Tibial nerve (tissue), 4 donors: Measurements from ENCODE around the gene RAET1E.

Experiments
- EP300 ChIP-seq, 2 donors: sonication (generic); formaldehyde crosslinking; IDR thresholded peaks; one replicate each; pipeline ENCODE4 v1.6.1; 2017; ENCODE audit warnings: antibody characterized with exemption in 2 of 2, mild to moderate bottlenecking in 1 of 2
- POLR2A ChIP-seq, 2 donors: fragments of 450-650 bp; IDR thresholded peaks; one replicate each; pipeline ENCODE4 v1.6.1; 2017; ENCODE audit warnings: antibody characterized with exemption in 2 of 2, mild to moderate bottlenecking in 2 of 2, moderate library complexity in 2 of 2
- TF ChIP-seq, protein P1 (sequence below), 5 experiments: fragments of 200-600 bp in 3 of 5; fragments of 450-650 bp in 2 of 5; sonication (generic) in 3 of 5; IDR thresholded peaks; one replicate each; pipeline ENCODE4 v1.5.1; 2016 to 2019; ENCODE audit warnings: antibody characterized with exemption in 5 of 5, mild to moderate bottlenecking in 3 of 5, moderate library complexity in 2 of 5

DNA sequence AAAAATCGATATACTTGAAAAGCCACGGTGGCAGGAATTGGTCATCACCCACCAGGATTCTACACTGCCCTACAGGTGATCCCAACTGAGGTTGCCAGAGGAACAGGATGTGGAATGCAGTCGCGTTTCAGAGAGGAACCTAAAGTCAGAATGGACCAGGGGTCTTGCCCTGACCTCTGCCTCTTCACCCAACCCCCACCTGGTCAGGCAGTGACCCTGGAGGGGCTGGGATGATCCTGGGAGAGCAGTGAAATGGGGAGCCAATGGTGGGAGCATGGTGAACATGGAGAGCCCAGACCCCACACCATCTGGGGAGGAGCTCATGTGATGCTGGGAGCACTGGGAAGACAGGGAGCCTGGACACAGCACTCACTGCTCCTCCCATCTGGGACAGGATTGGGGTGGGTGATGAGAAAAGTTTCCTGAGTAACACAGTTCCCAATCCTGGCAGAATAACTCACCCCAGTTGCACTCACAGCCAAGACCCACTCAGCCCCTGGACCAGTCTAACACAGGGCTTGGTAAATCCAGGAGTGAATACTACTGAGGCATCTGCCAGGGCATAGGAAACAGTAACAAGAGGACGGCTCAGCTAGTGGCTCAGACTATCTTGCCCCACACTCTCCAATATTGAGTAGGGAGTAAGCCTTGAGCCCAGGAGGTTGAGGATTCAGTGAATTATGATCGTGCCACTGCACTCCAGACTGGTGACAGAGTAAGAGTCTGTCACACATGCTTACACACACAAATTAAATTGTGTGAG, 42.2 kb upstream of the RAET1E start:
- TF ChIP-seq, protein P1, sequence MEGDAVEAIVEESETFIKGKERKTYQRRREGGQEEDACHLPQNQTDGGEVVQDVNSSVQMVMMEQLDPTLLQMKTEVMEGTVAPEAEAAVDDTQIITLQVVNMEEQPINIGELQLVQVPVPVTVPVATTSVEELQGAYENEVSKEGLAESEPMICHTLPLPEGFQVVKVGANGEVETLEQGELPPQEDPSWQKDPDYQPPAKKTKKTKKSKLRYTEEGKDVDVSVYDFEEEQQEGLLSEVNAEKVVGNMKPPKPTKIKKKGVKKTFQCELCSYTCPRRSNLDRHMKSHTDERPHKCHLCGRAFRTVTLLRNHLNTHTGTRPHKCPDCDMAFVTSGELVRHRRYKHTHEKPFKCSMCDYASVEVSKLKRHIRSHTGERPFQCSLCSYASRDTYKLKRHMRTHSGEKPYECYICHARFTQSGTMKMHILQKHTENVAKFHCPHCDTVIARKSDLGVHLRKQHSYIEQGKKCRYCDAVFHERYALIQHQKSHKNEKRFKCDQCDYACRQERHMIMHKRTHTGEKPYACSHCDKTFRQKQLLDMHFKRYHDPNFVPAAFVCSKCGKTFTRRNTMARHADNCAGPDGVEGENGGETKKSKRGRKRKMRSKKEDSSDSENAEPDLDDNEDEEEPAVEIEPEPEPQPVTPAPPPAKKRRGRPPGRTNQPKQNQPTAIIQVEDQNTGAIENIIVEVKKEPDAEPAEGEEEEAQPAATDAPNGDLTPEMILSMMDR (IDR thresholded peaks at IDR 0.05), result no peak
- no peak for TF ChIP-seq POLR2A (IDR thresholded peaks at IDR 0.05)
- no peak for TF ChIP-seq EP300 (IDR thresholded peaks at IDR 0.05)
